NT2/D1 (cell line): ENCODE results near the gene SUSD2.

Experiments used
- SUZ12 ChIP-seq: IDR thresholded peaks from 2 replicates; pipeline ENCODE4 v1.6.1; 2011; ENCODE audit not compliant: insufficient read length, insufficient read depth; ENCODE audit errors: extremely low read depth
- ZNF274 ChIP-seq: IDR thresholded peaks from 2 replicates; pipeline ENCODE4 v1.6.1; 2011; ENCODE audit warnings: mild to moderate bottlenecking, low read depth, low read length

GRCh38 chr22:24161909-24162308 lies 19.4 kb upstream of the SUSD2 start:
- TF ChIP-seq ZNF274 (no peak), SUZ12 (no peak)
